HG02678 (cell line): Measurements from ENCODE around the gene IL1A.
"Not testable (repeated sequence)": the region's sequence is repeated elsewhere in the genome, so short reads cannot be mapped to it uniquely, and the experiment has no call there.

Experiments used
- ATAC-seq: cut with Tn5 transposase; IDR thresholded peaks from one replicate; pipeline ENCODE4 v1.9.1; 2021; ENCODE audit warnings: mild to moderate bottlenecking, moderate library complexity; ENCODE audit not compliant: unreplicated experiment

IL1A gene, protein sequence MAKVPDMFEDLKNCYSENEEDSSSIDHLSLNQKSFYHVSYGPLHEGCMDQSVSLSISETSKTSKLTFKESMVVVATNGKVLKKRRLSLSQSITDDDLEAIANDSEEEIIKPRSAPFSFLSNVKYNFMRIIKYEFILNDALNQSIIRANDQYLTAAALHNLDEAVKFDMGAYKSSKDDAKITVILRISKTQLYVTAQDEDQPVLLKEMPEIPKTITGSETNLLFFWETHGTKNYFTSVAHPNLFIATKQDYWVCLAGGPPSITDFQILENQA

DNA sequence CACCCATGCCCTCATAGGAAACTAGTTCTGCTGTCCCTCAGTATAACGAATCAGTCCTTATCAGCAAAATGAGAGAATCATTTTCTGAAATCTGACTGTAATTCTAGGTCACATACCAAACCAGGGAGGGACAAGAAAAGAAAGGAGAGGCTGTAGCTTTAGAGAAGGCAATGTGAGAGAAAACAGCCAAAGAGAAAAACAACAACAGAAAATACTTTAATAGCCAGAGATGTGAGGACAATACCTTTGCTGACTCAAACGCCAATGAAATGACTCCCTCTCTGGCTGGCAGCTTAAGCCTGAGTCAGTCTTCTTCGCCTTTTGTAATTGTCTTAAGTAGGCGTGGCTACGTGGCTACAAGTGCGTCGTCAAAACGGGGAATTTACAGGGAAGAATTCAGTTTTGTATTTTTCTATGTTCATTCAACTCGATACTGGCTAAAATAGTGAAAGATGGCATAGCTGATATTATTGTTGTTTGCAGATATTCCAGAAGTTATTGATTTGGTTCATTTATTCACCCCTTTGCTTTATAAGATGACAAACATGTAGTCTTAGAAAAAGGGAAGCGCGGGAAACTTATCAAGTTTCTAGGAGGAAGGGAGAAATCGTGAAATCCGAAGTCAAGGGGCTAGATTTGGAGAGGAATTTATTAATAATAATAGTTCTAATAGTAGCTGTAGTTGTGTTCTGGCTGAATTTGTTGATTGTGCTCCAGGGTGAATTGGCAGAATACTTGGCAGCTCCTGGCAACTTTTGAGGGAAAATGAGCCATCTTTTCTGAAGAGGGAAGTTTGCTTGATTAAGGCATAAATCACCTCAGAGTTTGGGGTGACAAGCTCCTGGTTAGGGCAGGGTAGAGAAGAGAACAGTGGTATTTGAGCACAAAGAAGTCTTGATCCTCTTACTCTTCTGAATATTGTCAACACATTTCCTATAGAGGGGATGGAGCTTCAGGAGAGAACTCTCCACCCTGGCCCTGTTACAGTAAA, at the start of gene IL1A:
IL1A (minus strand) TSS at position 295 of the 991 bp plus-strand sequence. CDS start 723 bp downstream, outside the sequence.
- ATAC-seq = peak; percentile 29

DNA sequence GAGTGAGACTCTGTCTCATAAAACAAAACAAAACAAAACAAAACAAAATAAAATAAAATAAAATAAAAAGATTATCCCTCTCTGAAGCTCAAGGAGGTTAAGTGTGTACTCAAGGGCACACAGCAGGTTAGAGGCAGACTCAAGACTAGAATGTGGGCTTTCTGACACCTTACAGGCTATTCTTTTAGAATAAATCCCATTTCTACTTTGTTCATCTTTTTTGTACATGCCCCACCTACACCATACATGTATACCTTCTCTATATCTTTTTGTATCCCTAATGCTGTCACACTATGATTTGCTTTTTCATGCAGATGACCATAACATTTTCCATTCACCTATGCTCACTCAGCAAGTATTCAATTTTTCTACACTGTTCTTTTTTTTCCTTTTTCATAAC, 49.7 kb upstream of the IL1A start:
- ATAC-seq = no peak

DNA sequence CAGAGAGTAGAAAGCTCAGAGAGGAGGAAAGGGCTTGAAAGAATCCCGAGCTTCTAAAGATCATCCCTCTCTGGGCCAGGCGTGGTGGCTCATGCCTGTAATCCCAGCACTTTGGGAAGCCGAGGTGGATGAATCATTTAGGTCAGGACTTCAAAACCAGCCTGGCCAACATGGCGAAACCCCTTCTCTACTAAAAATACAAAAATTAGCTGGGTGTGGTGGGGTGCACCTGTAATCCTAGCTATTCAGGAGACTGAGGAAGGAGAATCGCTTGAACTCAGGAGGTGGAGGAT, 49.3 kb upstream of the IL1A start:
- ATAC-seq = not testable (repeated sequence)

DNA sequence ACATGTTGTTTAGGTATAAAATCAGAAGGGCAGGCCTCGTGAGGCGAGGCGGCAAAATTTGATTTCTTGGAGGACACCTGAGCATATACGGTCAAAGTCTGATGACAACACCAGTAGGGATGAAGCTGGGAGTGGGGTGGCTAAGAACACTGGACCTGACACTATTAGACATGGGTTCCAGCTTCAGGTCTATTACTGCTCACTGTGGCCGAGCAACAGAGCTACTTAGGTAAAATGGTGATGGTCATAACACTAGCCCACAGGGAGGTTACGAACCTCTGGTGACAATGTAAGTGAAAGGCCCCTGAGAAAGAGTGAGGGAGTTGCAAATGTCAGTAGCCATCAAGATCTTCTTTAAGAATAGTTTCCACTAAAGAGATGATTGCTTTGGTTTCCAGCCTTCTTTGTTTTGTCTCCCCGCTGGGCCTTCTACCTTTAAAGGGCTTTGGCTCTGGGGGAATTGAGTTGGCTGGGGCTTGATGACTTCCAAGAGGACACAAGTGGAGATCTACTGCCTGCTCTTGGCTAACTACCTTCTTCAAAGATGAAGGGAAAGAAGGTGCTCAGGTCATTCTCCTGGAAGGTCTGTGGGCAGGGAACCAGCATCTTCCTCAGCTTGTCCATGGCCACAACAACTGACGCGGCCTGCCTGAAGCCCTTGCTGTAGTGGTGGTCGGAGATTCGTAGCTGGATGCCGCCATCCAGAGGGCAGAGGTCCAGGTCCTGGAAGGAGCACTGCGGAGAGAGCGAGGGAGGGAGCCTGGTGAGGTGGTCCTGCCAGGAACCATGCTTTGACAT, 48.7 kb upstream of the IL1A start:
- ATAC-seq = no peak

DNA sequence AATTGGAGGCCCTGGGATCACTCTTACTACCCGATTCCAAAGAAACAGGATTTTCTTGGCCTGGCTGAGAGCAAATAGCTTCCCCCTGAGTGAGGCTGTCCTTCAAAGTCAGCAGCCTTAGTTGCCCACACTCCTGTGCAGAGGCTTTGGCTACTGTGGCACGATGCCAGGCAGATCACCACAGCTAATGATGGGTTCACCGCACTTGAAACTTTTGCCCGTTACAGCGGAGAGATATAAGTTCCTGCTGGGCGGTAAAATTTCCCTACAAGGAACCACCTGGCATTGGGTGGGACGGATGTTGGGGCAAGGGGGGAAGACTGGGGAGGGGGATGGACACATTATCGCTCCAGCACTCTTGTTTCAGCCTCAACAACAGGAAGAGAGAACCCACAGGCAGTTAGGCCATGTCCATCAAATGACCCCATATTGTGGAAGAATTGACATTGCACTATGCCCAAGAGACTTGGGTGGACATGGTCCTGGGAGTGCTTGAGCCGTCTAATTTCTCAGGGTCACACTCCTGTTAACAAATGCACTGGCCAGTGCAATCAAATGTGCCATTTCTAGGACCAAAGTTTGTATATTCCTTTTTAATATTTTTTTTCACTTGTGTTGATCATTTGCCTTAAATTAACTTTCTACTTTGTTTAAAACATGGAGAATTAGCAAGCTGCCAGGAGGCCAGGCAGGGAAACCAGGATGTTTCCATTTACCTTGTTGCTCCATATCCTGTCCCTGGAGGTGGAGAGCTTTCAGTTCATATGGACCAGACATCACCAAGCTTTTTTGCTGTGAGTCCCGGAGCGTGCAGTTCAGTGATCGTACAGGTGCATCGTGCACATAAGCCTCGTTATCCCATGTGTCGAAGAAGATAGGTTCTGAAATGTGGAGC, 47.9 kb upstream of the IL1A start:
- ATAC-seq = no peak

DNA sequence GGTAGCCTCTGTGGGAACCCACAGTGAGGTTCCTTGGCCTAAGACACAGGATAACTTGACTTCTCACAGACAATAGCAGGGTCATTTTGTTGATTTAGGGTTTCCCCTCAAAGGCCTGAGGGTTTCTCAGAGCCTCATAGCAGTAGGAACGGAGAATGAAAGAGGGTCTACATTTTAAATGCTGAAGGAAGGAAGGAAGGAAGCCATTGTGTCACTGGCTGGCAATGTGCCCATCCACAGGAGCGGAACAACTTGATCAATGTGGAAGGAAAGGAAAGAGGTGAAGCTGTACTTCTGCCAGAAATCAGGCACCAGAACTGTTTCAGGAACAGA, 47.2 kb upstream of the IL1A start:
- ATAC-seq = no peak

DNA sequence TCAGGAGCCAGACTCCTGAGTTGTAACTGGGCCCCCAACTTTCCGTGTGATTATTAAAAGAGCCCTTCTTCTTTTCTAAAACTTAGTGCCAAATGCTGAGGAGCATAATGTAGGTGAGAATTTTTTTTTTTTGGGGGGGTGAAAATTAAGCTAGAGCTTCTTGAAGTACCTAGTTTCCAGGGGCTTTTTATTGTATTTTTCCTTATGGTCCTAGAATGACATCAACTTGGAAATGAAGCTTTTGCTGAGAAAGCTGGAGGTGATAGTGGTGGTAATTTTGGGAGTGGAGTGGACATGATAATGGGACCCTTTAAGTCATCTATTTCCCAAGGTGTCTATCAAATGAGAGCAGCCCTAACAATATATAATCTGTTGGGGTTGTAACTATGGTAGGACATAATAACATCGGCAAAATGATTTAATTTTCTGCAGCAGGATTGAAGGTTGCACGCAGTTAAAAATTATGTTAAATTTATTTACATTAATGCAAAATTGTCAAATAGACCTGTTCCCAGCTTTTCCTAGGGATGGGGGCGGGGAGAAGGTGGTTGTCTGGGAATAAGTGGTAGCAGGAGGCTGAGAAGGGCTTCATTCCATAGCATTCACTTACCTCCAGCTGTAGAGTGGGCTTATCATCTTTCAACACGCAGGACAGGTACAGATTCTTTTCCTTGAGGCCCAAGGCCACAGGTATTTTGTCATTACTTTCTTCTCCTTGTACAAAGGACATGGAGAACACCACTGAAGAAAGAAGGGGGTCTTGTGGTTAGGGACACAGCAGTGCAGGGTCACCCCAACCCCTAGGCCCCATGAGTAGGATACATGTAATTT, 46.6 kb upstream of the IL1A start:
- ATAC-seq = no peak

DNA sequence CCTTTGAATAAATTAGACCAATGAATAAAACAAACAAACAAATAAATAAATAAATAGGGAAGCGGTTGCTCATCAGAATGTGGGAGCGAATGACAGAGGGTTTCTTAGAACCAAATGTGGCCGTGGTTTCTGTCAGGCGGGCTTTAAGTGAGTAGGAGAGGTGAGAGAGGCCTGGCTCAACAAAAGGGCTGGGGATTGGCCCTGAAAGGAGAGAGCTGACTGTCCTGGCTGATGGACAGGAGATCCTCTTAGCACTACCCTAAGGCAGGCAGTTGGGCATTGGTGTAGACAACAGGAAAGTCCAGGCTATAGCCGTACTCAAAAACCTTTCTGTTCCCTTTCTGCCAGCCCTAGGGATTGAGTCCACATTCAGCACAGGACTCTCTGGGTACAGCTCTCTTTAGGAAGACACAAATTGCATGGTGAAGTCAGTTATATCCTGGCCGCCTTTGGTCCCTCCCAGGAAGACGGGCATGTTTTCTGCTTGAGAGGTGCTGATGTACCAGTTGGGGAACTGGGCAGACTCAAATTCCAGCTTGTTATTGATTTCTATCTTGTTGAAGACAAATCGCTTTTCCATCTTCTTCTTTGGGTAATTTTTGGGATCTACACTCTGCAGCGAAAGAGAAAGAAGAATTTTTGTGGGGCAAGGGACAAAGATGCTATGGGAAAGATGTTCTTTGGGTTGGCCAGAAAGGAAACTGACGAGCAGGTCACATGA, 45.8 kb upstream of the IL1A start:
- no peak for ATAC-seq

DNA sequence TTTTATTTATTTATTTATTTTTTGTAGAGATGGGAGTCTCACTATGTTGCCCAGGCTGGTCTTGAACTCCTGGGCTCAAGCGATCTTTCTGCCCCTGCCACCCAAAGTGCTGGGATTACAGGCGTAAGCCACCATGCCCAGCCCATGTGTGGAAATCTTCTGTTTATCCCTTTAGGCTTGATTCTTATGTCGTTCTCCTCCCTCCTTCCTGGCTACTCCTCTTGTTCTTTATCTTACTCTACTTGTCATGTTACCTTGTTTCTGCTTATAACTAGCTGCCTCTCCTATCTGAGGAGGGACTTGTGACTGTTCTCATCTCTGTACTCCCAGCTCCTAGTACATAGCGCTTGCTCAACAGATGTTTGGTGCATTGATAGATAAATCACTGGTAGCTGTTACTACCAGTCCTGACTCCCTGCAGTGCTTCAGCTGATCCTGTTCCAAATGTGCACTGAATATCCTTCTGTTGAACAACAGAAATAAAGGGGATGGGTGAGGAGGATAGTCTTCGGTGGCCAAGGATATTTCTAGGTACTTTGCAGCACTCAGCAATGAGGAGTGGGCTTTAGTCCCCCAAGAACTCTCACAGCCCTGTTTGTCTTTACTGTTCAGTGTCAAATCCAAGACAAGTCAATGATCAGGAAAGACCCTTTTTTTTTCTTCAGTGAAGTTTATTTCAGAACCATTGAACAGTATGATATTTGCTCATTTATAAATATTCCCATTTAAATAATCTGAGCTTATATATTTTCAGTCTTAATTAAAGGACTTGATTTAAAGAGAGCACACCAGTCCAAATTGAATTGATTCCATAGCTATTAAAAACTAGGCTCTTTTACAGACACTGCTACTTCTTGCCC, 45.0 kb upstream of the IL1A start:
- ATAC-seq = no peak

DNA sequence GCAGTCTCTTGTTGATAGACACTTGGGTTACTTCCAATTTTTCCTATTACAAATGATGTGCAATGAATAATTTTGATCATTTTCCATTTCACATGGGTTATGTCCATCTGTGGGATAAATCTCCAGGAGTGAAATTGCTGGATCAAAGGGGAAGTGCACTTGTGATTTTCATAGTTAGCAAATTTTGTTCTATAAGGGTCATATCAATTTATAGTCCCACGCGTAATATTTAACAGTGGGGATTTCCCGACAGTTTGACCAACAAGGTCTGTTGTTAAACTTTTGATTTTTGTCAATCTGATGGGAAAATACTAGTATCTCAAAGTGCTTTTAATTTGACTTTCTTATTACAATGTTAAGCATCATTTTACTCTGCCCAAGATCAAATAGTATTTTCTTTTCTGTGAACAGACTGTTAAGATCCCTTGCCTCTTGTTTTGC, 44.0 kb upstream of the IL1A start:
- ATAC-seq = no peak

DNA sequence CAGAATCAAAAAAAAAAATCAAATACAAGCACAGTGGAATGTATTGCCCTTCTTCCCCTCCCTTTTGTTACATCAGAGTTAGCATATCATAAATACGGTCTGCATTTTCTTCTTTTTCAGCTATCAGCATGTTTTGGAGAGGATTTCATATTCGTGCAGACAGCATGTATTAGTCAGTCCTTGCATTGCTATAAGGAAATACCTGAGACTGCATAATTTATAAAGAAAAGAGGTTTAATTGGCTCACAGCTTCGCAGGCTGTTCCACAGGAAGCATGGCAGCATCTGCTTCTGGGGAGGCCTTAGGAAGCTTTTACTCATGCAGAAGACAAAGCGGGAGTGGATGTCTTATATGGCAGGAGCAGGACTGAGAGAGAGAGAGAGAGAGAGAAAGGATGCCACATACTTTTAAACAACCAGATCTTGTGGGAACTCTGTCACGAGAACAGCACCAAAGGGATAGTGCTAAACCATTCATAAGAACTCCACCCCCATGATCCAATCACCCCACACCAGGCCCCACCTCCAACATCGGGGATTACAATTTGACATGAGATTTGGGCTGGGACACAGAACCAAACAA, 43.4 kb upstream of the IL1A start:
- no peak for ATAC-seq

DNA sequence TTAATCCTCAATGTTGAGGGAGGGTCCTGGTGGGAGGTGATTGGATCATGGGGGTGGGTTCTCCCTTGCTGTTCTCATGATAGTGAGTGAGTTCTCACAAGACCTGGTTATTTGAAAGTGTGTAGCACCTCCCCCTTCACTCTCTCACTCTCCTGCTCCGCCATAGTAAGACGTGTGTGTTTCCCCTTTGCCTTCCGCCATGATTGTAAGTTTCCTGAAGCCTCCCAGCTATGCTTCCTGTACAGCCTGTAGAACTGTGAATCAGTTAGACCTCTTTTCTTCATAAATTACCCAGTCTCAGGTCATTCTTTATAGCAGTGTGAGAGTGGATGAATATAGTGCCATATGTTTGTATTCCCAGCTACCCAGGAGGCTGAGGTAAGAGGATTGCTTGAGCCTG, 42.7 kb upstream of the IL1A start:
- no peak for ATAC-seq

DNA sequence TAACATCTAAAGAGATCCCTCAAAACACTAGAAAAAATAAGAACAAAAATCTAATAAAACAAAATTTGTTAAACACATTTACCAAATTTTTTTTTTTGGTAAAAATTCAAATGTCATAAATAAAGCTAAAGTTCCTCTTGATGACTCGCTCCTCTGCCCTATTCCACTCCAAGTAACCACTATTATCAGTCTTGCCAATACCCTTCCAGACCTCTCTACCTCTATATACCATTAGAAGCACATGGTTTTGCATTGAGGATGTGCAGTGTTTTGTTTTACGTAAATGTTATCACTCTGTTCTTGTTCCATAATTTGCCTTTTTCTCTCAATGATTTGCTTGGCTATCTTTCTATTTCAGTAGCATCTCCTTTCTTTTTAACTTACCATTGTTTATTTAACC, 41.4 kb upstream of the IL1A start:
- ATAC-seq = no peak

DNA sequence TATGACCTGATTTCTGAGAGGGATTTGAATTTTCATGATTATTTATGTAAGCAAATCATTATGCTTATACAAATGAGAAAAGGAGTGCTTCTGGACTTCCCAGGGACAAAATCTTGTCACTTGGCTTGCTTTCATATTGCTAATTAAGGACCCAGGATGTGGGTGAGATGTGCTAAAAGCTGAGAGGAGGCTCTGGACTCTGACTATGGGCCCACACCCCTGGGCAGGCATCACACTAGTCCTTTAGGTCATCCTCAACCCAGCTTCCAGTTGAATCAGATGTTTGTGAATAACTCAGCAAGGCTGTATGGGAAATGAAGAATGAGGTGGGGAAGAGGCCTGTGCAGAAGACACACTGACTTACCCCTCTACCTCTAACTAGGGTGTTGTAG, 40.4 kb upstream of the IL1A start:
- no peak for ATAC-seq

DNA sequence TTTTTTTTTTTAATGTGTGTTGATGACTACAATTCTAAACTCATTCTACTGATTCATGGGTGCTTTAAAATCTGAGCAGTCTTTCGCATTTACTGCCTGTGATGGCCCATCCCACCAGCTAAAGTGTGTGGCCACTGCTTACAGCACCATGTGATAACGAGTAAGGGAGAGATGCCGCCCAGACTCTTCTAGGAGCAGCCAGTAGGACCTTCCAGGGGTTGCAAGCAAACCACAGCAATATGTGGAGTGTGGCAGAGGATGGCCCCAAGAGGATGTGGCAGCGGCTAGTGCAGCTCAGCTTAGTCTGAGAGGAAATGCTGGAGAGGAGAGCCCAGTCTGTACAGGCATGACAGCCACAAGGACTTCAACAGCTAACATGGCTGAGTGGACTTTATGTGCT, 37.4 kb upstream of the IL1A start:
- ATAC-seq = peak; percentile 38

DNA sequence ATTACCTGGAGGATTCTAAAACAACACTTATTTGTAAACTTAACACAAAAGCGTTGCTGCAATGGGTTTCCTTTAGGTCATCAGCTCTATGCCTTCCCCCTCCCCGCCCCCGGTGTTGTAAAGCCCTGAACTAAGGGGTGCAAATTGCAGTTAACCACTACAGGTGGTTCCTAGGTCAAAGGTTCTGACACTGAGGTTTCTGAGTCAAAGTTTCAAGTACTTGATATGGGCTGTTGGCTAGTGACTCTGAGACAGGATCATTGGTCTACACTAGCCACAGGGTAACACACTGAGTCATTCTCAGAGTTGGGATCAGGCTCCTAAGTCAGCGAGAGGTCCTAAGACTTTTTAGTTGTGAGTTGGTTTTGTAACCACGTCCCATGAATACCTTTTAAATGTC, 36.8 kb upstream of the IL1A start:
- peak; percentile 84 for ATAC-seq

DNA sequence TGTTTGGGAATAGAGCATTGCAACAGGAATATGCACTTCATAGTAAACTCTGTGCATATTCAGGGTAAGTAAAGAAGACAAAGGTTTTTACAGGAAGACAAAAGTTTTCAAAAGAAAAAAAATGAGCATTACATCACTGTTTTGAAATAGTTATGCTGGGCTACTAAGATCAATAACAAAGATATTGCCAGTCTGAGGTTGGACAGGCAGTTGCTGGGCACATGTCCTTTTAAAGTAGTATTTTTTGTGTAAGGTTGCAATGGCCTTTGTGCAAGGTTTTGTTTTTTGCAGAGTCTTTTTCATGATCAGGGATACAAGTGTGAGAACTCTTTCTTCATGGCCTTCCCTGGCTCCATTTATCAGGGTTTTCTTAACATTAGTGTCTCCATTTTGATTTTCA, 36.0 kb upstream of the IL1A start:
- ATAC-seq = no peak

DNA sequence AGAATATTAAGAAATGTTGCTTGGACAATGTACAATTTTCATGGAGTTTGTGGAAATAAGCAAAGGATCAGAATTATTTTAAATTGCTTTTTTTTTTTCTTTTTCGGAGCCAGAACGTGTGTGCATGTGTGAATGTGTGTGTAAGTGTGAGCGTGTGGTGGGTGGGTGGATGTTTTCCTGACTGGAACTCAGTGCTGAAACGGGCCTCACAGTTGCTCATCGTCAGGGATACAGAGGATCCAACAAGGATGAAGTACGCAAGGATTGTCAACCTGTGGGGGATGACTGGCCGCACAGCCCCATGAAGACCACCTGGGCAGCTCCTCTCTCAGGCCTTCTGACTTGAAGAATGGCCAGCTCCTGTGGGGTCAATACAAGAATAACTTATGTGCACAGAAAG, 34.8 kb upstream of the IL1A start:
- no peak for ATAC-seq
